Neuron (in vitro differentiated cells): ENCODE measurements around the gene RAC3.

ENCODE experiments used
- H2AFZ ChIP-seq: one replicate; pipeline ENCODE4 v1.6.1; 2013; ENCODE audit warnings: low read depth, mild to moderate bottlenecking, inconsistent platforms, low read length, moderate library complexity
- H3K27me3 ChIP-seq: one replicate; pipeline ENCODE4 v1.6.1; 2013; ENCODE audit warnings: low read length; ENCODE audit not compliant: insufficient read depth
- H3K36me3 ChIP-seq: one replicate; pipeline ENCODE4 v1.6.1; 2013; ENCODE audit warnings: low read length; ENCODE audit not compliant: insufficient read depth
- H3K4me1 ChIP-seq: one replicate; pipeline ENCODE4 v1.6.1; 2013; ENCODE audit warnings: low read length; ENCODE audit not compliant: insufficient read depth
- H3K4me3 ChIP-seq: 2 replicates; pipeline ENCODE4 v1.5.1; 2013; ENCODE audit warnings: mild to moderate bottlenecking, low read length, moderate library complexity
- H3K9me3 ChIP-seq: one replicate; pipeline ENCODE4 v1.6.1; 2013; ENCODE audit warnings: low read length

Gene RAC3

GRCh38 chr17:82003411-82004381 lies 27.8 kb upstream of the RAC3 start:
- no peak overlapping the region for H2AFZ ChIP-seq
- H3K4me3 ChIP-seq: no peak overlapping the region
- peaks cover 10% of the 10 kb centered on the region for H3K4me1 ChIP-seq
- no peaks in the 10 kb centered on the region for H3K27me3 ChIP-seq
- no peaks in the 10 kb centered on the region for H3K36me3 ChIP-seq
- H3K9me3 ChIP-seq: no peaks in the 10 kb centered on the region

- Histone ChIP-seq H3K9me3 (no peaks in the 10 kb centered on the region), H3K4me1 (peaks cover 10% of the 10 kb centered on the region), H3K27me3 (no peaks in the 10 kb centered on the region), H2AFZ (no peak overlapping the region), H3K36me3 (no peaks in the 10 kb centered on the region), H3K4me3 (no peak overlapping the region)
Measured at GRCh38 chr17:82004517-82005455, 26.7 kb upstream of the RAC3 start.

GRCh38 chr17:82005701-82006348 lies 25.7 kb upstream of the RAC3 start:
- Histone ChIP-seq H3K4me1 (peaks cover 10% of the 10 kb centered on the region), H3K27me3 (no peaks in the 10 kb centered on the region), H3K4me3 (no peak overlapping the region), H3K36me3 (no peaks in the 10 kb centered on the region), H2AFZ (no peak overlapping the region), H3K9me3 (no peaks in the 10 kb centered on the region)

- Histone ChIP-seq H3K4me1 (peaks cover 10% of the 10 kb centered on the region), H2AFZ (no peak overlapping the region), H3K9me3 (no peaks in the 10 kb centered on the region), H3K4me3 (no peak overlapping the region), H3K36me3 (peaks cover 3% of the 10 kb centered on the region), H3K27me3 (no peaks in the 10 kb centered on the region)
Measured at GRCh38 chr17:82006468-82007227, 24.8 kb upstream of the RAC3 start.

- H3K36me3 ChIP-seq: peaks cover 5% of the 10 kb centered on the region
- no peaks in the 10 kb centered on the region for H3K27me3 ChIP-seq
- peaks cover 10% of the 10 kb centered on the region for H3K4me1 ChIP-seq
- no peaks in the 10 kb centered on the region for H3K9me3 ChIP-seq
- no peak overlapping the region for H3K4me3 ChIP-seq
- no peak overlapping the region for H2AFZ ChIP-seq
Measured at GRCh38 chr17:82007228-82007494, 24.3 kb upstream of the RAC3 start.

- no peaks in the 10 kb centered on the region for H3K9me3 ChIP-seq
- H3K4me3 ChIP-seq: no peak overlapping the region
- no peaks in the 10 kb centered on the region for H3K27me3 ChIP-seq
- peaks cover 15% of the 10 kb centered on the region for H3K4me1 ChIP-seq
- H3K36me3 ChIP-seq: peaks cover 5% of the 10 kb centered on the region
- no peak overlapping the region for H2AFZ ChIP-seq
Measured at GRCh38 chr17:82007495-82008257, 23.8 kb upstream of the RAC3 start.

GRCh38 chr17:82008258-82008940 lies 23.1 kb upstream of the RAC3 start:
- Histone ChIP-seq H3K36me3 (peaks cover 5% of the 10 kb centered on the region), H3K4me3 (no peak overlapping the region), H3K27me3 (no peaks in the 10 kb centered on the region), H2AFZ (no peak overlapping the region), H3K9me3 (no peaks in the 10 kb centered on the region), H3K4me1 (peaks cover 16% of the 10 kb centered on the region)

GRCh38 chr17:82008941-82009405 lies 22.5 kb upstream of the RAC3 start:
- Histone ChIP-seq H3K4me1 (peaks cover 10% of the 10 kb centered on the region), H3K4me3 (no peak overlapping the region), H3K27me3 (no peaks in the 10 kb centered on the region), H3K9me3 (no peaks in the 10 kb centered on the region), H3K36me3 (peaks cover 5% of the 10 kb centered on the region), H2AFZ (no peak overlapping the region)

- Histone ChIP-seq H3K36me3 (peaks cover 5% of the 10 kb centered on the region), H2AFZ (no peak overlapping the region), H3K9me3 (no peaks in the 10 kb centered on the region), H3K4me1 (peaks cover 10% of the 10 kb centered on the region), H3K4me3 (no peak overlapping the region), H3K27me3 (no peaks in the 10 kb centered on the region)
Measured at GRCh38 chr17:82009413-82009812, 22.1 kb upstream of the RAC3 start.

- Histone ChIP-seq H3K4me3 (no peak overlapping the region), H3K36me3 (peaks cover 5% of the 10 kb centered on the region), H3K4me1 (peaks cover 16% of the 10 kb centered on the region), H3K27me3 (no peaks in the 10 kb centered on the region), H3K9me3 (no peaks in the 10 kb centered on the region), H2AFZ (no peak overlapping the region)
Measured at GRCh38 chr17:82010575-82011525, 20.6 kb upstream of the RAC3 start.
